HepG2 (cell line): ENCODE measurements around the gene NLRP6. TPM values are rescaled to one million over a fixed set of nuclear protein-coding genes. Genes with fewer than 3 reads are reported as not detected.
A peak's percentile ranks its signal among the peaks of the same experiment; 100 is the strongest.

Experiments used
- EEA1 ChIP-seq: sonication (generic); formaldehyde crosslinking; IDR thresholded peaks from 2 replicates; pipeline ENCODE4 v1.5.1; 2020; ENCODE audit warnings: mild to moderate bottlenecking, missing genetic modification reagents, borderline replicate concordance
- GPN1 ChIP-seq: sonication (generic); formaldehyde crosslinking; IDR thresholded peaks from 2 replicates; pipeline ENCODE4 v1.5.1; 2020; ENCODE audit warnings: missing genetic modification reagents, borderline replicate concordance
- ISL2 ChIP-seq: sonication (generic); formaldehyde crosslinking; IDR thresholded peaks from 2 replicates; pipeline ENCODE4 v1.5.0; 2020; ENCODE audit warnings: missing genetic modification reagents
- KLF9 ChIP-seq: IDR thresholded peaks from 2 replicates; pipeline ENCODE4 v1.6.1; 2016; ENCODE audit warnings: low read depth
- MTA3 ChIP-seq: sonication (generic); formaldehyde crosslinking; IDR thresholded peaks from 2 replicates; pipeline ENCODE4 v1.4.0; 2020; ENCODE audit warnings: missing genetic modification reagents
- NFAT5 ChIP-seq: sonication (generic); formaldehyde crosslinking; IDR thresholded peaks from 2 replicates; pipeline ENCODE4 v1.4.0; 2020; ENCODE audit warnings: missing genetic modification reagents
- NFATC3 ChIP-seq: sonication (generic); formaldehyde crosslinking; IDR thresholded peaks from 2 replicates; pipeline ENCODE4 v1.5.1; 2020; ENCODE audit warnings: mild to moderate bottlenecking, missing genetic modification reagents
- RXRB ChIP-seq: IDR thresholded peaks from 2 replicates; pipeline ENCODE4 v1.6.1; 2016; ENCODE audit warnings: borderline replicate concordance, missing genetic modification reagents, missing compliant biosample characterization
- SKI ChIP-seq: fragments of 450-650 bp; IDR thresholded peaks from one replicate; pipeline ENCODE4 v1.6.1; 2018; ENCODE audit warnings: mild to moderate bottlenecking; ENCODE audit not compliant: partially characterized antibody
- SOX5 ChIP-seq: IDR thresholded peaks from 2 replicates; pipeline ENCODE4 v1.6.1; 2016; ENCODE audit warnings: borderline replicate concordance
- STAT5B ChIP-seq: sonication (generic); formaldehyde crosslinking; IDR thresholded peaks from 2 replicates; pipeline ENCODE4 v1.4.0; 2020; ENCODE audit warnings: missing genetic modification reagents
- THYN1 ChIP-seq: sonication (generic); formaldehyde crosslinking; IDR thresholded peaks from 2 replicates; pipeline ENCODE4 v1.8.1; 2023; ENCODE audit warnings: low read depth, mild to moderate bottlenecking, moderate library complexity, missing genetic modification reagents, borderline replicate concordance
- ZBTB40 ChIP-seq, 2 experiments: fragments of 450-650 bp in 1 of 2; sonication (generic) in 1 of 2; formaldehyde crosslinking in 1 of 2; IDR thresholded peaks; 2 replicates each; pipeline versions ENCODE4 v1.6.1 to v1.8.0; 2016 to 2022; ENCODE audit warnings: antibody characterized with exemption in 1 of 2, mild to moderate bottlenecking in 1 of 2, missing genetic modification reagents in 1 of 2
- ZNF75D ChIP-seq: sonication (generic); formaldehyde crosslinking; IDR thresholded peaks from 2 replicates; pipeline ENCODE4 v1.8.1; 2023; ENCODE audit warnings: missing genetic modification reagents, mild to moderate bottlenecking, borderline replicate concordance
- polyA plus RNA-seq, 8 experiments: library from polyadenylated mRNA; depleted of rRNA in 3 of 8; stranded (reverse) in 7 of 8; unstranded in 1 of 8; fragments of >200 nt; fragmentation: Illumina TruSeq in 4 of 8; extraction: Trizol in 4 of 8; gene quantifications; 2 replicates each; pipeline versions ENCODE4 v1.2.1 to v1.2.3, GENCODE V29; 2011 to 2016; ENCODE audit warnings: low read depth in 4 of 8, missing spikeins in 1 of 8, mixed read lengths in 1 of 8; ENCODE audit not compliant: insufficient read depth in 1 of 8
- total RNA-seq, 5 experiments: library from RNA; depleted of rRNA; stranded (reverse); fragments of >200 nt; fragmentation: Illumina TruSeq; extraction: Trizol; gene quantifications; 2 replicates each; pipeline ENCODE4 v1.2.3, GENCODE V29; 2016; ENCODE audit warnings: low read depth in 1 of 5

NLRP6 gene
- total and polyA plus RNA-seq, 2 of the 13 experiments (the other 11 are each of a cell fraction or from before 2014, with no cell fraction given) = not detected

GRCh38 chr11:236774-237767, 41.1 kb upstream of the NLRP6 start, which contains the start of gene PSMD13 (continued):
- TF ChIP-seq THYN1 (CRISPR knock-in tag) = no peak
- no peak for TF ChIP-seq NFATC3 (CRISPR knock-in tag)
- peak; percentile 24; the same call in 1 of the 2 replicates for TF ChIP-seq SOX5
- TF ChIP-seq NFAT5 (CRISPR knock-in tag) = peak; percentile 44; the same call in 1 of the 2 replicates
- TF ChIP-seq ISL2 (CRISPR knock-in tag) = peak; percentile 68
- TF ChIP-seq EEA1 (CRISPR knock-in tag) = no peak
- TF ChIP-seq STAT5B = no peak
- TF ChIP-seq KLF9 = peak; percentile 71; the same call in 1 of the 2 replicates
- TF ChIP-seq RXRB (CRISPR knock-in tag) = peak; percentile 44
- TF ChIP-seq ZNF75D (CRISPR knock-in tag) = no peak
- TF ChIP-seq SKI = no peak
- peak; percentile 47 for TF ChIP-seq ZBTB40 (IDR thresholded peaks at IDR 0.05)
- TF ChIP-seq ZBTB40 (CRISPR knock-in tag; IDR thresholded peaks at IDR 0.05) = peak; percentile 46; the same call in 1 of the 2 replicates
- TF ChIP-seq MTA3 (CRISPR knock-in tag) = no peak
- TF ChIP-seq GPN1 (CRISPR knock-in tag) = no peak; the same call in 1 of the 2 replicates
